ENCODE data around the gene TESPA1.
A peak's percentile ranks its signal among the peaks of the same experiment; 100 is the strongest.
"Not testable (repeated sequence)": the region's sequence is repeated elsewhere in the genome, so short reads cannot be mapped to it uniquely, and the experiment has no call there.

The TESPA1 gene

GRCh38 chr12:54949073-54949711 is 35.4 kb downstream of the TESPA1 start:
- no peak overlapping the region for H3K4me3 ChIP-seq (ENCODE audit: low read length)
- TF ChIP-seq CTCF (IDR thresholded peaks at IDR 0.05; ENCODE audit: insufficient read depth, low read depth, low read length, missing control alignments): no peak
- no peak for DNase-seq (ENCODE audit: low read depth)

- no peak for TF ChIP-seq CTCF (IDR thresholded peaks at IDR 0.05; ENCODE audit: insufficient read depth, low read depth, low read length, missing control alignments)
- no peak for DNase-seq (ENCODE audit: low read depth)
- H3K4me3 ChIP-seq (ENCODE audit: low read length): no peak overlapping the region
These were observed 36.4 kb downstream of the TESPA1 start for GRCh38 chr12:54948171-54948570.

GRCh38 chr12:54945082-54945481 is 39.5 kb downstream of the TESPA1 start:
- peak; percentile 26 for DNase-seq (ENCODE audit: low read depth)
- no peak for TF ChIP-seq CTCF (IDR thresholded peaks at IDR 0.05; ENCODE audit: insufficient read depth, low read depth, low read length, missing control alignments)
- no peak overlapping the region for H3K4me3 ChIP-seq (ENCODE audit: low read length)

GRCh38 chr12:54943292-54943691 is 41.3 kb downstream of the TESPA1 start:
- not testable (repeated sequence) for H3K4me3 ChIP-seq (ENCODE audit: low read length); DNase-seq (ENCODE audit: low read depth)

GRCh38 chr12:54941659-54942058 is 42.9 kb downstream of the TESPA1 start:
- no peak overlapping the region for H3K4me3 ChIP-seq (ENCODE audit: low read length)
- no peak for DNase-seq (ENCODE audit: low read depth)
- no peak for TF ChIP-seq CTCF (IDR thresholded peaks at IDR 0.05; ENCODE audit: insufficient read depth, low read depth, low read length, missing control alignments)

- TF ChIP-seq CTCF (IDR thresholded peaks at IDR 0.05; ENCODE audit: insufficient read depth, low read depth, low read length, missing control alignments): no peak
- no peak overlapping the region for H3K4me3 ChIP-seq (ENCODE audit: low read length)
- DNase-seq (ENCODE audit: low read depth): no peak
These were observed 43.7 kb downstream of the TESPA1 start for GRCh38 chr12:54940727-54941315.

- no peak for TF ChIP-seq CTCF (IDR thresholded peaks at IDR 0.05; ENCODE audit: insufficient read depth, low read depth, low read length, missing control alignments)
- H3K4me3 ChIP-seq (ENCODE audit: low read length): no peak overlapping the region
- no peak for DNase-seq (ENCODE audit: low read depth)
These were observed 46.6 kb downstream of the TESPA1 start for GRCh38 chr12:54937929-54938328.
